GM12865 (cell line): Measurements from ENCODE around the gene RWDD4.
A peak's percentile ranks its signal among the peaks of the same experiment; 100 is the strongest.

ENCODE experiments used
- DNase-seq: peaks from one replicate; pipeline ENCODE4 v3.0.0; 2010; ENCODE audit warnings: low read depth
- H3K4me3 ChIP-seq: 2 replicates; pipeline ENCODE4 v1.5.1; 2011; ENCODE audit warnings: mild to moderate bottlenecking, low read depth, low read length, control low read depth
- CTCF ChIP-seq: IDR thresholded peaks from 2 replicates; pipeline ENCODE4 v1.5.1; 2011; ENCODE audit warnings: low read length, control low read depth, low read depth, inconsistent platforms; ENCODE audit not compliant: insufficient read depth; ENCODE audit errors: missing control alignments

The RWDD4 gene

GRCh38 chr4:183602557-183603027, 56.4 kb downstream of the RWDD4 start:
- peak; percentile 20 for DNase-seq
- H3K4me3 ChIP-seq: no peak overlapping the region
- TF ChIP-seq CTCF: no peak

GRCh38 chr4:183601381-183601780, 57.6 kb downstream of the RWDD4 start:
- TF ChIP-seq CTCF: no peak
- no peak for DNase-seq
- no peak overlapping the region for H3K4me3 ChIP-seq

- peak; percentile 23 for TF ChIP-seq CTCF
- DNase-seq: peak; percentile 9
- no peak overlapping the region for H3K4me3 ChIP-seq
These were observed 58.7 kb downstream of the RWDD4 start for GRCh38 chr4:183600189-183600685.

- no peak overlapping the region for H3K4me3 ChIP-seq
- peak; percentile 21 for DNase-seq
- no peak for TF ChIP-seq CTCF
These were observed 59.3 kb downstream of the RWDD4 start for GRCh38 chr4:183599690-183600089.

- TF ChIP-seq CTCF: no peak
- DNase-seq: no peak
- H3K4me3 ChIP-seq: no peak overlapping the region
These were observed 59.7 kb downstream of the RWDD4 start for GRCh38 chr4:183599284-183599683.

- no peak for TF ChIP-seq CTCF
- no peak for DNase-seq
- H3K4me3 ChIP-seq: no peak overlapping the region
These were observed 62.8 kb downstream of the RWDD4 start for GRCh38 chr4:183596067-183596757.

- no peak for DNase-seq
- H3K4me3 ChIP-seq: no peak overlapping the region
- no peak for TF ChIP-seq CTCF
These were observed 64.2 kb downstream of the RWDD4 start for GRCh38 chr4:183594823-183595222.
